ENCODE measurements around the gene NDFIP1. TPM values are rescaled to one million over a fixed set of nuclear protein-coding genes. Genes with fewer than 3 reads are reported as not detected.

Gene NDFIP1
- total and polyA plus RNA-seq, 10 of the 15 experiments (the other 5 are each of a cell fraction or from before 2014, with no cell fraction given): 0.08 to 2.7 (median 0.92) TPM

- TF ChIP-seq CUX1 (IDR thresholded peaks at IDR 0.05; ENCODE audit: insufficient replicate concordance, low read depth, low read length) (no peak), RELA (IDR thresholded peaks at IDR 0.05; ENCODE audit: borderline replicate concordance, partially characterized antibody) (no peak), BCL11A (IDR thresholded peaks at IDR 0.05; ENCODE audit: low read depth, low read length) (no peak), BCL3 (IDR thresholded peaks at IDR 0.05; ENCODE audit: borderline replicate concordance, insufficient read depth, low read depth, low read length, poor library complexity, severe bottlenecking) (no peak), ZBTB4 (CRISPR knock-in tag; IDR thresholded peaks at IDR 0.05) (no peak)
Measured at GRCh38 chr5:142065273-142065672, 43.3 kb upstream of the NDFIP1 start (continued).

Data from GM12878 (cell line).